HCT116 (cell line): ENCODE measurements around the gene NDOR1. TPM values are rescaled to one million over a fixed set of nuclear protein-coding genes. Genes with fewer than 3 reads are reported as not detected.

Experiments
- ATAC-seq: fragments of 200-7000 bp; cut with Tn5 transposase; 2 replicates; pipeline ENCODE4 v1.9.1; 2020; ENCODE audit warnings: mild to moderate bottlenecking, moderate library complexity
- BruUV-seq: library from RNA; stranded (reverse); fragments of 400-500 nt; replicated peaks from 2 replicates; lab custom pipeline; 2021; lab: Mats Ljungman, UMichigan
- CTCF ChIA-PET: fragments of 300-600 bp; sonication (Branson Sonifier 250); formaldehyde crosslinking; loops from one replicate; lab custom pipeline; 2021; ENCODE audit warnings: antibody characterized with exemption; lab: Charles Lee
- POLR2A ChIA-PET: fragments of 300-600, 350-600 bp; sonication (Branson Sonifier 250); formaldehyde crosslinking; loops from one replicate; lab custom pipeline; 2021; ENCODE audit warnings: antibody characterized with exemption; lab: Charles Lee
- RAD21 ChIA-PET, 2 experiments: fragments of 300-600 bp; sonication (Branson Sonifier 250); formaldehyde crosslinking; loops; one replicate each; lab custom pipeline; 2023; ENCODE audit warnings: low total read pairs in 2 of 2; ENCODE audit not compliant: uncharacterized antibody in 2 of 2, unreplicated experiment in 2 of 2, low non-redundant PET in 1 of 2; lab: Charles Lee
- DNase-seq: peaks from one replicate; pipeline ENCODE4 v3.0.0-alpha.2; 2010; ENCODE audit warnings: low read depth, low spot score
- H2AFZ ChIP-seq: fragments of 200-600 bp; shearing (Covaris generic), sonication (generic); 2 replicates; pipeline ENCODE4 v1.6.1; 2017; ENCODE audit warnings: low read depth, mixed run types, mixed read lengths, antibody characterized with exemption, low read length; ENCODE audit not compliant: poor library complexity, severe bottlenecking
- H3K27ac ChIP-seq: 2 replicates; pipeline ENCODE4 v1.5.1; 2012; ENCODE audit warnings: low read depth, low read length
- H3K27me3 ChIP-seq: fragments of 200-600 bp; sonication (generic); 2 replicates; pipeline ENCODE4 v1.6.1; 2016; ENCODE audit warnings: mixed run types, low read length, mixed read lengths; ENCODE audit not compliant: insufficient read depth
- H3K36me3 ChIP-seq, 2 experiments: fragments of 200-500 bp in 1 of 2; fragments of 200-600 bp in 1 of 2; sonication (Bioruptor generic) in 1 of 2; sonication (generic) in 1 of 2; 2 replicates each; pipeline versions ENCODE4 v1.5.1 to v1.6.1; 2014 to 2016; ENCODE audit warnings: low read length in 2 of 2, inconsistent platforms in 1 of 2, mixed read lengths in 1 of 2, mixed run types in 1 of 2; ENCODE audit not compliant: insufficient read depth in 2 of 2, control insufficient read depth in 1 of 2
- H3K4me1 ChIP-seq, 2 experiments: fragments of 200-600 bp in 1 of 2; sonication (generic) in 1 of 2; 2 replicates each; pipeline versions ENCODE4 v1.5.1 to v1.6.1; 2012 to 2017; ENCODE audit warnings: low read length in 2 of 2, inconsistent platforms in 1 of 2, mild to moderate bottlenecking in 1 of 2, mixed read lengths in 1 of 2, mixed run types in 1 of 2, moderate library complexity in 1 of 2; ENCODE audit not compliant: insufficient read depth in 2 of 2, control insufficient read depth in 1 of 2
- H3K4me2 ChIP-seq: fragments of 200-600 bp; sonication (generic); 2 replicates; pipeline ENCODE4 v1.6.1; 2017; ENCODE audit warnings: mixed run types, low read length, mixed read lengths
- H3K4me3 ChIP-seq, 2 experiments: fragments of 200-600 bp in 1 of 2; sonication (generic) in 1 of 2; replicated peaks in 1 of 2; 2 replicates each; pipeline ENCODE4 v1.5.1; 2011 to 2016; ENCODE audit warnings: low read length in 2 of 2, control low read depth in 1 of 2, low read depth in 1 of 2, mild to moderate bottlenecking in 1 of 2, mixed read lengths in 1 of 2, mixed run types in 1 of 2
- H3K79me2 ChIP-seq: fragments of 200-600 bp; sonication (generic); 2 replicates; pipeline ENCODE4 v1.6.1; 2017; ENCODE audit warnings: mild to moderate bottlenecking, mixed run types, low read length, moderate library complexity, mixed read lengths; ENCODE audit not compliant: insufficient read depth
- H3K9ac ChIP-seq: fragments of 200-600 bp; sonication (generic); 2 replicates; pipeline ENCODE4 v1.6.1; 2016; ENCODE audit warnings: low read length, mixed read lengths
- H3K9me2 ChIP-seq: fragments of 200-600 bp; sonication (generic), shearing (Covaris generic); 2 replicates; pipeline ENCODE4 v1.6.1; 2017; ENCODE audit warnings: mixed run types, mild to moderate bottlenecking, moderate library complexity; ENCODE audit not compliant: insufficient read depth
- H3K9me3 ChIP-seq, 2 experiments: fragments of 200-500 bp in 1 of 2; fragments of 200-600 bp in 1 of 2; sonication (Bioruptor generic) in 1 of 2; sonication (generic) in 1 of 2; 2 replicates each; pipeline ENCODE4 v1.6.1; 2014 to 2017; ENCODE audit warnings: low read length in 2 of 2, mixed read lengths in 2 of 2, inconsistent platforms in 1 of 2, low read depth in 1 of 2, mild to moderate bottlenecking in 1 of 2, mixed run types in 1 of 2, moderate library complexity in 1 of 2; ENCODE audit not compliant: control insufficient read depth in 1 of 2, insufficient read depth in 1 of 2
- H4K20me1 ChIP-seq: fragments of 200-600 bp; sonication (generic), shearing (Covaris generic); 2 replicates; pipeline ENCODE4 v1.6.1; 2017; ENCODE audit warnings: mixed run types, mild to moderate bottlenecking, moderate library complexity; ENCODE audit not compliant: insufficient read depth
- ATF3 ChIP-seq: IDR thresholded peaks from 2 replicates; pipeline ENCODE4 v1.6.1; 2012
- CTCF ChIP-seq, 3 experiments: fragments of 200-600 bp in 1 of 3; sonication (generic) in 1 of 3; IDR thresholded peaks in 2 of 3; conservative IDR thresholded peaks in 1 of 3; 2 replicates each; pipeline ENCODE4 v1.5.1; 2012 to 2017; ENCODE audit warnings: low read depth in 2 of 3, low read length in 2 of 3, antibody characterized with exemption in 1 of 3, borderline replicate concordance in 1 of 3, control low read depth in 1 of 3, mild to moderate bottlenecking in 1 of 3, mixed read lengths in 1 of 3, mixed run types in 1 of 3, moderate library complexity in 1 of 3; ENCODE audit not compliant: insufficient read depth in 1 of 3
- intact Hi-C: fragments of 100-400 bp; cut with micrococcal nuclease; formaldehyde crosslinking; loops from 2 replicates; pipeline ENCODE4 v1.10.0; 2022
- total RNA-seq: library from RNA; stranded (reverse); gene quantifications from one replicate; pipeline ENCODE4 v1.2.1, GENCODE V29; 2021; ENCODE audit not compliant: unreplicated experiment

The NDOR1 gene
- total RNA-seq, 1 experiment from 2014 or later = 28.4 TPM

DNA sequence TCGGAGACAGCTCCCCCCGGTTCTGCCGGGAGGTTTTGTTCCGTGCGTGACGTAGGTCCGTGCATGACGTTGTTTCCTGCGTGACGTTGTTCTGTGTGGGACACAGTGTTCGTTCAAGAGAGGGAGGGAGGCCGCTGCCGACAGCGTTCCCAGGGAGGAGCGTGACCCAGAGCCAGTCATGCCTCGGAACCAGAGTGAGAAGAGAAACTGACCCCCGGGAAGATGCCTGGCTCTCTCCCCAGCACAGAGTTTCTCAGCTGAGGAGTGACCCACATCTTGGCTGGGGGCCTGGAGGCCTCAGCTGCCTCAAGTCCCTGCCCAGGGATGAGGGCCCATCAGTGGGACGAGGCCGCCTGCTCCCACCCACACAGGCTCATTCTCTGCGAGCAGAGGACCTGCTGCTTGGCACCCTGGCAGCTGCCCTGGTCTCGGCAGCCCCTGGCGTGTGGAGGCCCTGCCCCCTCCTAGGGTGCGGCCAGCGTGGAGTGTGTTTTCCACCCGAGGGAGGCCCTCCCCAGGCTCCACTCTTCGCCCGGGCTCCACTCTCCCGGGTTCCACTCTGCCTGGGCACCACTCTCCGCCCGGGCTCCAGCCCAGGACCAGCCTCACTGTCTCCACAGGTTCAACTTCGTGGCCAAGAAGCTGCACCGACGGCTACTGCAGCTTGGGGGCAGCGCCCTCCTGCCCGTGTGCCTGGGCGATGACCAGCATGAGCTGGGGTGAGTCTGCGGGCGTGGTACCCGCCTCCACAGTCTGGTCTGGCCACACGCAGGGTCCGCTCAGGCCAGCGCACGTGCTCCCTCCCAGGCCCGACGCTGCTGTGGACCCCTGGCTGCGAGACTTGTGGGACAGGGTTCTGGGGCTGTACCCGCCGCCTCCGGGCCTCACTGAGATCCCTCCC, 7.9 kb downstream of the NDOR1 start:
- Histone ChIP-seq H3K4me1 (peaks cover 19 to 32% of the 10 kb centered on the region in 2 experiments), H3K4me3 (no peak overlapping the region), H3K79me2 (no peaks in the 10 kb centered on the region), H2AFZ (no peak overlapping the region), H3K9me2 (no peaks in the 10 kb centered on the region), H3K36me3 (peaks cover 0 to 7% of the 10 kb centered on the region in 2 experiments; a peak in 1 of 4 replicates), H4K20me1 (no peaks in the 10 kb centered on the region), H3K9me3 (no peaks in the 10 kb centered on the region)
- RAD21 ChIA-PET = interaction anchor here (0.7 to 0.8 kb wide), 2 partner anchors 14 kb away, joined by 3 to 4 read pairs; partner anchors contain the start of gene RNF224 (in 2 of the 2)
- POLR2A ChIA-PET = interaction anchor here (0.9 to 1.5 kb wide), 5 partner anchors 10 to 50 kb away, joined by 3 to 4 read pairs (median 3); partner anchors contain the start of gene CYSRT1
- BruUV-seq = no TSS peak
- DNase-seq = no peak
- TF ChIP-seq CTCF (IDR thresholded peaks at IDR 0.05 in 2 of 3, conservative IDR thresholded peaks at IDR 0.05 in 1 of 3; ENCODE audit: borderline replicate concordance in 1 of 3, insufficient read depth in 1 of 3, low read depth in 2 of 3, low read length in 2 of 3) = peak in 2 of 3 experiments; percentile 63; a peak in 4 of 6 replicates
- TF ChIP-seq ATF3 = no peak
- TF ChIP-seq, all 23 proteins: peak for 1
- Histone ChIP-seq H3K4me2 (no peak overlapping the region), H3K27ac (peak overlapping the region; percentile 45; the same call in 1 of the 2 replicates), H3K27me3 (no peaks in the 10 kb centered on the region), H3K9ac (no peak overlapping the region)
- peak; percentile 33 for ATAC-seq
- intact Hi-C loops = no loop called here
- CTCF ChIA-PET = interaction anchor here (0.7 to 2.4 kb wide), 6 partner anchors 9 to 49 kb away, joined by 3 to 16 read pairs (median 5); partner anchors contain the start of genes RNF208 and RNF224
